Erythroblast (primary cell): Measurements from ENCODE around the gene COA1.

ENCODE experiments used
- GATA1 ChIP-seq: IDR thresholded peaks from 2 replicates; pipeline ENCODE4 v1.6.1; 2011; ENCODE audit warnings: low read depth, mild to moderate bottlenecking, control low read depth, low read length, moderate library complexity
- POLR2A ChIP-seq: IDR thresholded peaks from 2 replicates; pipeline ENCODE4 v1.6.1; 2011; ENCODE audit warnings: mild to moderate bottlenecking, low read length

GRCh38 chr7:43691611-43692010 lies 37.7 kb downstream of the COA1 start:
- no peak for TF ChIP-seq POLR2A
- no peak for TF ChIP-seq GATA1
